H1 (cell line): ENCODE data around the gene BPIFB3. TPM values are rescaled to one million over a fixed set of nuclear protein-coding genes. Genes with fewer than 3 reads are reported as not detected.

Experiments
- CTCF ChIA-PET: fragments of 300-600 bp; sonication (Branson Sonifier 250); formaldehyde crosslinking; loops from one replicate; lab custom pipeline; 2021; ENCODE audit not compliant: partially characterized antibody; lab: Charles Lee
- POLR2A ChIA-PET: fragments of 300-600 bp; sonication (Branson Sonifier 250); formaldehyde crosslinking; loops from one replicate; lab custom pipeline; 2021; ENCODE audit warnings: inconsistent platforms; ENCODE audit not compliant: partially characterized antibody; lab: Charles Lee
- DNase-seq, 2 experiments: peaks; one replicate each; pipeline versions ENCODE4 v3.0.0 to v3.0.0-alpha.2; 2010 to 2022; ENCODE audit warnings: low spot score in 2 of 2, low read depth in 1 of 2, mixed read lengths in 1 of 2
- FAIRE-seq: peaks from 2 replicates; lab custom pipeline; 2011; peaks lifted over from hg19 to GRCh38; lab: Jason Lieb, UNC
- H2AFZ ChIP-seq: 2 replicates; pipeline ENCODE4 v1.8.1; 2012; ENCODE audit warnings: low read length, inconsistent platforms
- H2AK5ac ChIP-seq: 2 replicates; pipeline ENCODE4 v1.6.1; 2013; ENCODE audit warnings: low read depth, low read length
- H2BK120ac ChIP-seq: replicated peaks from 2 replicates; pipeline ENCODE3; 2013; ENCODE audit warnings: low read depth, low read length, inconsistent platforms
- H2BK12ac ChIP-seq: 2 replicates; pipeline ENCODE4 v1.6.1; 2013; ENCODE audit warnings: low read depth, low read length
- H2BK15ac ChIP-seq: 2 replicates; pipeline ENCODE4 v1.6.1; 2013; ENCODE audit warnings: low read length
- H2BK20ac ChIP-seq: 2 replicates; pipeline ENCODE4 v1.6.1; 2013; ENCODE audit warnings: low read length
- H2BK5ac ChIP-seq: 2 replicates; pipeline ENCODE4 v1.6.1; 2013; ENCODE audit warnings: low read depth, low read length
- H3K14ac ChIP-seq: 2 replicates; pipeline ENCODE4 v1.6.1; 2013; ENCODE audit warnings: inconsistent platforms; ENCODE audit not compliant: insufficient read length
- H3K18ac ChIP-seq: 2 replicates; pipeline ENCODE4 v1.6.1; 2013; ENCODE audit warnings: low read length; ENCODE audit errors: extremely low read depth
- H3K23ac ChIP-seq: 2 replicates; pipeline ENCODE4 v1.6.1; 2013; ENCODE audit warnings: inconsistent platforms; ENCODE audit not compliant: insufficient read length
- H3K23me2 ChIP-seq: 2 replicates; pipeline ENCODE4 v1.6.1; 2013; ENCODE audit warnings: low read depth, low read length
- H3K27ac ChIP-seq: 2 replicates; pipeline ENCODE4 v1.6.1; 2011; ENCODE audit warnings: low read depth, low read length, inconsistent platforms
- H3K27me3 ChIP-seq, 4 experiments: replicated peaks in 1 of 4; 1 replicate in 1 of 4; 2 replicates in 3 of 4; pipeline versions ENCODE4 v1.6.1 to v1.8.1; 2011 to 2013; ENCODE audit warnings: low read length in 3 of 4, mild to moderate bottlenecking in 3 of 4, inconsistent platforms in 2 of 4, mixed read lengths in 2 of 4, moderate library complexity in 1 of 4; ENCODE audit not compliant: control insufficient read depth in 3 of 4, insufficient read depth in 3 of 4; ENCODE audit errors: extremely low read depth in 1 of 4
- H3K36me3 ChIP-seq, 4 experiments: 2 replicates each; pipeline versions ENCODE4 v1.6.1 to v1.8.1; 2011 to 2013; ENCODE audit warnings: mild to moderate bottlenecking in 4 of 4, low read length in 3 of 4, moderate library complexity in 2 of 4, control low read depth in 1 of 4, inconsistent platforms in 1 of 4; ENCODE audit not compliant: insufficient read depth in 4 of 4, control insufficient read depth in 2 of 4
- H3K4ac ChIP-seq: replicated peaks from 2 replicates; pipeline ENCODE3; 2013; ENCODE audit warnings: low read length, low read depth, mixed read lengths, inconsistent platforms; ENCODE audit not compliant: insufficient read length
- H3K4me1 ChIP-seq, 4 experiments: replicated peaks in 1 of 4; 1 replicate in 1 of 4; 2 replicates in 3 of 4; pipeline versions ENCODE4 v1.6.1 to v1.8.1; 2011 to 2013; ENCODE audit warnings: low read length in 3 of 4, inconsistent platforms in 2 of 4, mixed read lengths in 1 of 4; ENCODE audit not compliant: insufficient read depth in 4 of 4, control insufficient read depth in 3 of 4
- H3K4me2 ChIP-seq, 2 experiments: 2 replicates each; pipeline versions ENCODE4 v1.6.1 to v1.8.1; 2011 to 2013; ENCODE audit warnings: low read depth in 2 of 2, low read length in 2 of 2, control low read depth in 1 of 2, inconsistent platforms in 1 of 2, mild to moderate bottlenecking in 1 of 2; ENCODE audit not compliant: insufficient read depth in 1 of 2
- H3K4me3 ChIP-seq, 4 experiments: fragments of 200-600, 300-600 bp in 1 of 4; sonication (generic), shearing (Covaris generic), sonication (Bioruptor Twin) in 1 of 4; 2 replicates each; pipeline versions ENCODE4 v1.5.1 to v1.8.1; 2011 to 2016; ENCODE audit warnings: low read length in 4 of 4, low read depth in 3 of 4, control low read depth in 2 of 4, inconsistent platforms in 2 of 4, mild to moderate bottlenecking in 2 of 4, mixed read lengths in 1 of 4, moderate library complexity in 1 of 4; ENCODE audit not compliant: insufficient read depth in 2 of 4; ENCODE audit errors: extremely low read depth in 1 of 4
- H3K56ac ChIP-seq: replicated peaks from 2 replicates; pipeline ENCODE3; 2013; ENCODE audit warnings: low read depth, mild to moderate bottlenecking, mixed read lengths, low read length, inconsistent platforms; ENCODE audit not compliant: insufficient read length
- H3K79me1 ChIP-seq: 2 replicates; pipeline ENCODE4 v1.6.1; 2013; ENCODE audit warnings: low read depth, low read length, control low read depth
- H3K79me2 ChIP-seq, 2 experiments: 2 replicates each; pipeline versions ENCODE4 v1.6.1 to v1.8.1; 2012 to 2013; ENCODE audit warnings: low read length in 2 of 2, mild to moderate bottlenecking in 2 of 2, inconsistent platforms in 1 of 2; ENCODE audit not compliant: insufficient read depth in 2 of 2, control insufficient read depth in 1 of 2
- H3K9ac ChIP-seq, 4 experiments: replicated peaks in 1 of 4; 1 replicate in 1 of 4; 2 replicates in 3 of 4; pipeline versions ENCODE4 v1.6.1 to v1.8.1; 2011 to 2013; ENCODE audit warnings: low read depth in 3 of 4, low read length in 3 of 4, control low read depth in 2 of 4, mild to moderate bottlenecking in 2 of 4, moderate library complexity in 2 of 4, inconsistent platforms in 1 of 4; ENCODE audit errors: extremely low read depth in 1 of 4
- H3K9me3 ChIP-seq, 2 experiments: 2 replicates each; pipeline versions ENCODE4 v1.6.1 to v1.8.1; 2012 to 2013; ENCODE audit warnings: mild to moderate bottlenecking in 2 of 2, moderate library complexity in 2 of 2, control low read depth in 1 of 2, inconsistent platforms in 1 of 2, low read depth in 1 of 2, low read length in 1 of 2, mixed read lengths in 1 of 2; ENCODE audit not compliant: insufficient read depth in 2 of 2
- H4K20me1 ChIP-seq, 2 experiments: replicated peaks in 1 of 2; 2 replicates each; pipeline versions ENCODE3 to v1.8.1; 2011 to 2013; ENCODE audit warnings: inconsistent platforms in 2 of 2, low read length in 2 of 2, mild to moderate bottlenecking in 1 of 2; ENCODE audit not compliant: insufficient read depth in 2 of 2, control insufficient read depth in 1 of 2
- H4K5ac ChIP-seq: 2 replicates; pipeline ENCODE4 v1.6.1; 2013; ENCODE audit warnings: low read length, low read depth, mixed read lengths, inconsistent platforms; ENCODE audit not compliant: insufficient read length
- H4K8ac ChIP-seq: 2 replicates; pipeline ENCODE4 v1.8.0; 2013; ENCODE audit warnings: mild to moderate bottlenecking, moderate library complexity, low read length, inconsistent platforms; ENCODE audit not compliant: insufficient read depth; ENCODE audit errors: extremely low read depth
- H4K91ac ChIP-seq: replicated peaks from 2 replicates; pipeline ENCODE3; 2013; ENCODE audit warnings: low read length, mixed read lengths, inconsistent platforms; ENCODE audit not compliant: insufficient read length
- ASH2L ChIP-seq: fragments of 200-600, 300-600 bp; sonication (generic); IDR thresholded peaks from one replicate; pipeline ENCODE4 v1.7.1; 2017; ENCODE audit warnings: low read length
- CBX8 ChIP-seq: fragments of 300-800, 300-1000 bp; sonication (generic); IDR thresholded peaks from 2 replicates; pipeline ENCODE4 v1.7.1; 2016; ENCODE audit warnings: low read depth, low read length, borderline replicate concordance
- EP300 ChIP-seq, 2 experiments: IDR thresholded peaks; 1 replicate in 1 of 2; 2 replicates in 1 of 2; pipeline ENCODE4 v1.6.1; 2011 to 2012; ENCODE audit warnings: low read depth in 2 of 2, low read length in 2 of 2, mild to moderate bottlenecking in 2 of 2, borderline replicate concordance in 1 of 2, inconsistent platforms in 1 of 2, moderate library complexity in 1 of 2
- HDAC2 ChIP-seq, 2 experiments: fragments of 300-600 bp in 1 of 2; sonication (generic) in 1 of 2; IDR thresholded peaks; 2 replicates each; pipeline ENCODE4 v1.6.1; 2011 to 2012; ENCODE audit warnings: low read depth in 2 of 2, low read length in 2 of 2, mild to moderate bottlenecking in 2 of 2, moderate library complexity in 2 of 2, borderline replicate concordance in 1 of 2, inconsistent platforms in 1 of 2
- KDM1A ChIP-seq: fragments of 200-600, 300-600 bp; sonication (generic); IDR thresholded peaks from 2 replicates; pipeline ENCODE4 v1.7.1; 2016; ENCODE audit warnings: mild to moderate bottlenecking, low read length, borderline replicate concordance
- PHF8 ChIP-seq: fragments of 200-600 bp; sonication (generic); conservative IDR thresholded peaks from 2 replicates; pipeline ENCODE4 v1.7.1; 2012; ENCODE audit warnings: low read depth, mild to moderate bottlenecking, inconsistent platforms, low read length, moderate library complexity
- POU5F1 ChIP-seq: IDR thresholded peaks from 2 replicates; pipeline ENCODE4 v1.6.1; 2011; ENCODE audit warnings: low read depth, mild to moderate bottlenecking, low read length, moderate library complexity
- RFX5 ChIP-seq: IDR thresholded peaks from 2 replicates; pipeline ENCODE4 v1.6.1; 2011; ENCODE audit warnings: low read depth, low read length, improper control_type of control experiment, borderline replicate concordance
- SAP30 ChIP-seq: fragments of 300-600 bp; sonication (generic); IDR thresholded peaks from 2 replicates; pipeline ENCODE4 v1.7.1; 2012; ENCODE audit warnings: low read length, moderate library complexity, mild to moderate bottlenecking, inconsistent platforms; ENCODE audit not compliant: insufficient read depth, insufficient replicate concordance
- SP4 ChIP-seq: IDR thresholded peaks from 2 replicates; pipeline ENCODE4 v1.6.1; 2012; ENCODE audit warnings: low read length, inconsistent platforms
- TAF7 ChIP-seq: optimal IDR thresholded peaks from 2 replicates; pipeline ENCODE3; 2011; ENCODE audit warnings: low read depth, mild to moderate bottlenecking, inconsistent platforms, low read length, moderate library complexity, borderline replicate concordance
- TEAD4 ChIP-seq: IDR thresholded peaks from 2 replicates; pipeline ENCODE4 v1.6.1; 2012; ENCODE audit warnings: low read depth, low read length, inconsistent platforms, mixed read lengths
- WGBS, 2 experiments: shearing (Covaris generic) in 1 of 2; methylation state at CpG; one replicate each; pipeline versions ENCODE4 v1.1.6 to v1.1.7; 2013 to 2015; ENCODE audit warnings: low lambda C conversion rate in 2 of 2, mixed read lengths in 2 of 2, inconsistent platforms in 1 of 2, low coverage in 1 of 2, missing lambda C conversion rate in 1 of 2; ENCODE audit not compliant: insufficient replicate concordance in 2 of 2, insufficient coverage in 1 of 2, insufficient read length in 1 of 2; ENCODE audit errors: extremely low coverage in 1 of 2, missing lambda C conversion rate in 1 of 2; 5-methylcytosine and 5-hydroxymethylcytosine counted together
- polyA plus RNA-seq, 7 experiments: library from polyadenylated mRNA; depleted of rRNA in 3 of 7; stranded (reverse) in 5 of 7; unstranded in 2 of 7; fragments of >200 nt in 5 of 7; fragments of 200-250 nt in 2 of 7; gene quantifications; 1 replicate in 5 of 7; 2 replicates in 1 of 7; 4 replicates in 1 of 7; pipeline versions ENCODE4 v1.2.1 to v1.2.3, GENCODE V29; 2011 to 2013; ENCODE audit warnings: missing spikeins in 2 of 7, mixed read lengths in 2 of 7
- total RNA-seq: library from RNA; stranded (reverse); fragmentation: NEBNext Ultra II Directional; extraction: Animal tissue kit (Norgen Biotek cat#: 25700); gene quantifications from 2 replicates; pipeline ENCODE4 v1.2.1, GENCODE V29; 2021
- TF ChIP-seq, protein P1 (sequence below): IDR thresholded peaks from 2 replicates; pipeline ENCODE4 v1.6.1; 2011; ENCODE audit warnings: low read depth, mild to moderate bottlenecking, low read length; ENCODE audit not compliant: insufficient read depth

The BPIFB3 gene
- total and polyA plus RNA-seq, 2 of the 8 experiments (the other 6 are each of a cell fraction or from before 2014, with no cell fraction given) = not detected

DNA sequence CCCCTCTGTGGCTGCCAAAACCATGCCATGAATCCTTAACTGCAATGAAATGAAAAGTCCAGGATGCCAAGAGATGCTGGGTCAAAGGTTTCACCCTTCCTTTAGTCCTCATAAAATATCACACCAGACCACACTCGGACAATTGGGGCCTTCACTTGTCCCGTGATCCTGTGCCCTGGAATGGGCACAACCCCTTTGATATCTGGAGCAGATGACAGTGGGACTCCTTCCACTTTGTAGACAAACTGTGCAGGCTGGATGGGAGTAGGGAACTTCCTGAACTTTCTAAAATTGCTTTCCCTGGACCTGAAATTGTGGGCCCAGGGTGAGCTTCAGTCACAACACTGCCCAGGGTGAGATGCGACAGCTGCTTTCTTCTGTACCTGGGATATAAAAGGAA is 31.8 kb upstream of the BPIFB3 start:
- Histone ChIP-seq H3K14ac (no peak overlapping the region), H3K4me2 (no peak overlapping the region), H3K23ac (no peak overlapping the region), H3K56ac (no peak overlapping the region), H2AK5ac (no peak overlapping the region), H2BK15ac (no peak overlapping the region), H3K4me1 (no peaks in the 10 kb centered on the region), H3K9ac (no peak overlapping the region), H3K79me1 (no peaks in the 10 kb centered on the region), H3K27ac (no peak overlapping the region), H2BK120ac (no peak overlapping the region), H4K8ac (no peak overlapping the region; the same call in 1 of the 2 replicates), H3K18ac (no peak overlapping the region), H3K27me3 (no peaks in the 10 kb centered on the region), H3K36me3 (no peaks in the 10 kb centered on the region), H3K79me2 (no peaks in the 10 kb centered on the region), H3K4me3 (no peak overlapping the region), H2BK12ac (no peak overlapping the region), H2BK20ac (no peak overlapping the region), H4K91ac (no peak overlapping the region), H3K9me3 (no peaks in the 10 kb centered on the region), H4K20me1 (peaks cover 2 to 3% of the 10 kb centered on the region in 2 experiments), H2BK5ac (no peak overlapping the region), H3K23me2 (peaks cover 8% of the 10 kb centered on the region; the same call in 1 of the 2 replicates), H4K5ac (no peak overlapping the region)
- DNase-seq = no peak
- CTCF ChIA-PET = interaction anchor here (1.2 to 11.8 kb wide), 3 partner anchors 8 to 26 kb away, joined by 3 to 86 read pairs (median 4); partner anchors contain the start of genes BPIFB2 and SUN5
- WGBS, 2 experiments = 96% methylated on average over 3 of the region's 3 CpGs; no CpG with 5 or more reads in 1 of the 2 experiments
- no peak for FAIRE-seq
- POLR2A ChIA-PET = no interaction called here
- TF ChIP-seq ASH2L = no peak
- no peak for TF ChIP-seq CBX8
- TF ChIP-seq, protein P1, sequence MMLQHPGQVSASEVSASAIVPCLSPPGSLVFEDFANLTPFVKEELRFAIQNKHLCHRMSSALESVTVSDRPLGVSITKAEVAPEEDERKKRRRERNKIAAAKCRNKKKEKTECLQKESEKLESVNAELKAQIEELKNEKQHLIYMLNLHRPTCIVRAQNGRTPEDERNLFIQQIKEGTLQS = no peak
- no peak for TF ChIP-seq EP300 (IDR thresholded peaks at IDR 0.05; ENCODE audit: borderline replicate concordance in 1 of 2, low read depth in 2 of 2, low read length in 2 of 2)
- TF ChIP-seq RFX5 = no peak
- no peak for TF ChIP-seq KDM1A
- TF ChIP-seq TEAD4 = no peak
- no peak for TF ChIP-seq PHF8
- TF ChIP-seq HDAC2 (IDR thresholded peaks at IDR 0.05; ENCODE audit: borderline replicate concordance in 1 of 2, low read depth in 2 of 2, low read length in 2 of 2) = no peak
- TF ChIP-seq SAP30 = no peak
- TF ChIP-seq TAF7 = no peak
- TF ChIP-seq SP4 = no peak
- no peak for TF ChIP-seq POU5F1
- TF ChIP-seq, all 59 proteins: peak for 0
- no peak overlapping the region for H2AFZ ChIP-seq
- H3K4ac ChIP-seq = no peak overlapping the region
